Common myeloid progenitor, CD34-positive (primary cell): ENCODE data around the gene KLF3.
"Not testable (repeated sequence)": the region's sequence is repeated elsewhere in the genome, so short reads cannot be mapped to it uniquely, and the experiment has no call there.

ENCODE experiments used
- CTCF ChIA-PET: fragments of 350-600 bp; sonication (Branson Sonifier 250); formaldehyde crosslinking; loops from one replicate; lab custom pipeline; 2021; ENCODE audit warnings: antibody characterized with exemption; lab: Charles Lee
- POLR2A ChIA-PET: fragments of 350-600 bp; sonication (Branson Sonifier 250); formaldehyde crosslinking; loops from one replicate; lab custom pipeline; 2021; ENCODE audit warnings: antibody characterized with exemption; lab: Charles Lee
- DNase-seq, 3 donors: peaks; one replicate each; pipeline versions ENCODE4 v3.0.0 to v3.0.0-alpha.2; 2013
- H3K27ac ChIP-seq, 2 experiments: 1 replicate in 1 of 2; 2 replicates in 1 of 2; pipeline ENCODE4 v1.7.0; 2013; ENCODE audit warnings: inconsistent platforms in 2 of 2, low read length in 2 of 2, mild to moderate bottlenecking in 2 of 2, low read depth in 1 of 2, moderate library complexity in 1 of 2; ENCODE audit not compliant: severe bottlenecking in 2 of 2, insufficient read depth in 1 of 2, poor library complexity in 1 of 2
- H3K27me3 ChIP-seq, 5 experiments: replicated peaks in 2 of 5; 1 replicate in 3 of 5; 2 replicates in 2 of 5; pipeline versions ENCODE4 v1.6.1 to v1.7.0; 2013; ENCODE audit warnings: low read length in 4 of 5, mild to moderate bottlenecking in 2 of 5, moderate library complexity in 2 of 5, inconsistent platforms in 1 of 5; ENCODE audit not compliant: insufficient read depth in 5 of 5, control insufficient read depth in 4 of 5
- H3K36me3 ChIP-seq, 4 experiments: 1 replicate in 2 of 4; 2 replicates in 2 of 4; pipeline versions ENCODE4 v1.6.1 to v1.7.0; 2013; ENCODE audit warnings: low read length in 3 of 4, control low read depth in 1 of 4, mild to moderate bottlenecking in 1 of 4; ENCODE audit not compliant: control insufficient read depth in 4 of 4, insufficient read depth in 4 of 4
- H3K4me1 ChIP-seq, 4 experiments: 1 replicate in 3 of 4; 2 replicates in 1 of 4; pipeline versions ENCODE4 v1.6.1 to v1.7.1; 2013; ENCODE audit warnings: low read length in 3 of 4, mild to moderate bottlenecking in 3 of 4, control low read depth in 1 of 4, inconsistent platforms in 1 of 4, moderate library complexity in 1 of 4; ENCODE audit not compliant: control insufficient read depth in 4 of 4, insufficient read depth in 4 of 4; ENCODE audit errors: control extremely low read depth in 1 of 4
- H3K4me3 ChIP-seq, 7 experiments: 1 replicate in 4 of 7; 2 replicates in 3 of 7; pipeline versions ENCODE4 v1.5.1 to v1.7.0; 2013; ENCODE audit warnings: mild to moderate bottlenecking in 7 of 7, low read length in 6 of 7, moderate library complexity in 6 of 7, inconsistent platforms in 2 of 7, low read depth in 2 of 7, control low read depth in 1 of 7; ENCODE audit not compliant: insufficient read depth in 4 of 7, control insufficient read depth in 1 of 7; ENCODE audit errors: extremely low read depth in 1 of 7
- H3K9me3 ChIP-seq, 5 experiments: 1 replicate in 4 of 5; 2 replicates in 1 of 5; pipeline versions ENCODE4 v1.6.1 to v1.7.1; 2013; ENCODE audit warnings: low read length in 4 of 5, mild to moderate bottlenecking in 2 of 5, inconsistent platforms in 1 of 5, low read depth in 1 of 5, moderate library complexity in 1 of 5; ENCODE audit not compliant: control insufficient read depth in 4 of 5, insufficient read depth in 2 of 5; ENCODE audit errors: control extremely low read depth in 1 of 5
- WGBS: methylation state at CpG from one replicate; pipeline ENCODE4 v1.1.5; 2013; ENCODE audit not compliant: insufficient coverage; 5-methylcytosine and 5-hydroxymethylcytosine counted together

Gene KLF3

GRCh38 chr4:38620527-38621027 lies 43.4 kb upstream of the KLF3 start:
- Histone ChIP-seq H3K4me3 (no peak overlapping the region), H3K27ac (no peak overlapping the region), H3K27me3 (no peaks in the 10 kb centered on the region), H3K4me1 (peaks cover 0 to 8% (median 4%) of the 10 kb centered on the region in 4 experiments), H3K36me3 (peaks cover 0 to 10% (median 0%) of the 10 kb centered on the region in 4 experiments), H3K9me3 (no peaks in the 10 kb centered on the region)
- DNase-seq: no peak
- POLR2A ChIA-PET: no interaction called here
- no CpG with 5 or more reads among the region's 2 CpGs for WGBS
- CTCF ChIA-PET: interaction anchor here (1.4 kb wide), 1 partner anchor 11 kb away, joined by 5 read pairs; no protein-coding TSS in a partner anchor

- CTCF ChIA-PET: interaction anchor here (1.4 kb wide), 1 partner anchor 11 kb away, joined by 5 read pairs; no protein-coding TSS in a partner anchor
- WGBS: 92% methylated on average over 8 of the region's 9 CpGs
- H3K27me3 ChIP-seq: no peaks in the 10 kb centered on the region
- H3K4me1 ChIP-seq: peaks cover 0 to 3% (median 0%) of the 10 kb centered on the region in 4 experiments
- no peak overlapping the region for H3K4me3 ChIP-seq
- H3K36me3 ChIP-seq: peaks cover 0 to 10% (median 0%) of the 10 kb centered on the region in 4 experiments
- POLR2A ChIA-PET: no interaction called here
- H3K9me3 ChIP-seq: no peaks in the 10 kb centered on the region
- DNase-seq: peak in 2 of 3 donors; percentile 18 to 33
- no peak overlapping the region for H3K27ac ChIP-seq
Measured at GRCh38 chr4:38621028-38621684, 42.8 kb upstream of the KLF3 start.

- Histone ChIP-seq H3K27me3 (no peaks in the 10 kb centered on the region), H3K27ac (no peak overlapping the region), H3K9me3 (no peaks in the 10 kb centered on the region), H3K4me1 (no peaks in the 10 kb centered on the region), H3K4me3 (no peak overlapping the region), H3K36me3 (peaks cover 0 to 10% (median 0%) of the 10 kb centered on the region in 4 experiments)
- WGBS: 100% methylated on average over 1 of the region's 6 CpGs
- ChIA-PET CTCF (interaction anchor here (1.4 kb wide), 1 partner anchor 12 kb away, joined by 5 read pairs; no protein-coding TSS in a partner anchor), POLR2A (interaction anchor here (0.9 kb wide), 1 partner anchor 46 kb away, joined by 3 read pairs; no protein-coding TSS in a partner anchor)
- DNase-seq: no peak
Measured at GRCh38 chr4:38621831-38622230, 42.2 kb upstream of the KLF3 start.

GRCh38 chr4:38622340-38622739 lies 41.7 kb upstream of the KLF3 start:
- H3K9me3 ChIP-seq, H3K4me3 ChIP-seq, H3K27me3 ChIP-seq, H3K4me1 ChIP-seq, H3K27ac ChIP-seq, DNase-seq: not testable (repeated sequence)
- no CpG with 5 or more reads among the region's 2 CpGs for WGBS
- ChIA-PET CTCF (interaction anchor here (0.8 to 1.1 kb wide), 2 partner anchors 9 to 53 kb away, joined by 4 read pairs; no protein-coding TSS in a partner anchor), POLR2A (interaction anchor here (0.9 kb wide), 1 partner anchor 45 kb away, joined by 3 read pairs; no protein-coding TSS in a partner anchor)
- H3K36me3 ChIP-seq: peaks cover 0 to 10% (median under 1%) of the 10 kb centered on the region in 4 experiments

- H3K27ac ChIP-seq: no peak overlapping the region
- POLR2A ChIA-PET: no interaction called here
- H3K27me3 ChIP-seq: no peaks in the 10 kb centered on the region
- peaks cover 0 to 10% (median 1%) of the 10 kb centered on the region in 4 experiments for H3K36me3 ChIP-seq
- DNase-seq: no peak
- WGBS: 100% methylated on average over 1 of the region's 2 CpGs
- no peaks in the 10 kb centered on the region for H3K4me1 ChIP-seq
- H3K9me3 ChIP-seq: no peaks in the 10 kb centered on the region
- CTCF ChIA-PET: interaction anchor here (0.6 to 1.1 kb wide), 3 partner anchors 10 to 154 kb away, joined by 3 to 4 read pairs (median 4); no protein-coding TSS in a partner anchor
- no peak overlapping the region for H3K4me3 ChIP-seq
Measured at GRCh38 chr4:38623260-38623659, 40.7 kb upstream of the KLF3 start.

GRCh38 chr4:38624311-38624710 lies 39.7 kb upstream of the KLF3 start:
- CTCF ChIA-PET: no interaction called here
- POLR2A ChIA-PET: no interaction called here
- 100% methylated on average over 2 of the region's 3 CpGs for WGBS

GRCh38 chr4:38625508-38625907 lies 38.5 kb upstream of the KLF3 start:
- no peaks in the 10 kb centered on the region for H3K27me3 ChIP-seq
- H3K4me3 ChIP-seq: no peak overlapping the region
- no peaks in the 10 kb centered on the region for H3K4me1 ChIP-seq
- no peak overlapping the region for H3K27ac ChIP-seq
- WGBS: 97% methylated on average over 3 of the region's 3 CpGs
- H3K36me3 ChIP-seq: peaks cover 0 to 8% (median 1%) of the 10 kb centered on the region in 4 experiments
- CTCF ChIA-PET: no interaction called here
- H3K9me3 ChIP-seq: no peaks in the 10 kb centered on the region
- no peak for DNase-seq
- POLR2A ChIA-PET: no interaction called here

More at GRCh38 chr4:38624311-38624710, 39.7 kb upstream of the KLF3 start:
- Histone ChIP-seq H3K4me3 (no peak overlapping the region), H3K27me3 (no peaks in the 10 kb centered on the region), H3K27ac (no peak overlapping the region), H3K36me3 (peaks cover 0 to 10% (median 1%) of the 10 kb centered on the region in 4 experiments), H3K4me1 (no peaks in the 10 kb centered on the region), H3K9me3 (no peaks in the 10 kb centered on the region)
- no peak for DNase-seq
